HG03571 (cell line): ENCODE measurements around the gene CD300LF.

Source experiments
- ATAC-seq: cut with Tn5 transposase; IDR thresholded peaks from one replicate; pipeline ENCODE4 v1.9.1; 2021; ENCODE audit not compliant: unreplicated experiment

CD300LF gene

GRCh38 chr17:74645010-74645409 is 67.7 kb downstream of the CD300LF start:
- no peak for ATAC-seq

- no peak for ATAC-seq
Measured at GRCh38 chr17:74644419-74644818, 68.3 kb downstream of the CD300LF start.
